GM12864 (cell line): ENCODE measurements around the gene EPS8L3.

ENCODE experiments used
- DNase-seq: peaks from one replicate; pipeline ENCODE4 v3.0.0-alpha.2; 2011; ENCODE audit warnings: low read depth
- H3K4me3 ChIP-seq: 2 replicates; pipeline ENCODE4 v1.5.1; 2011; ENCODE audit warnings: mild to moderate bottlenecking, low read depth, low read length, control low read depth
- TF ChIP-seq, protein P1 (sequence below): IDR thresholded peaks from 2 replicates; pipeline ENCODE4 v1.5.1; 2011; ENCODE audit warnings: low read depth, mild to moderate bottlenecking, moderate library complexity, low read length, control low read depth, inconsistent platforms; ENCODE audit errors: missing control alignments

The EPS8L3 gene

DNA sequence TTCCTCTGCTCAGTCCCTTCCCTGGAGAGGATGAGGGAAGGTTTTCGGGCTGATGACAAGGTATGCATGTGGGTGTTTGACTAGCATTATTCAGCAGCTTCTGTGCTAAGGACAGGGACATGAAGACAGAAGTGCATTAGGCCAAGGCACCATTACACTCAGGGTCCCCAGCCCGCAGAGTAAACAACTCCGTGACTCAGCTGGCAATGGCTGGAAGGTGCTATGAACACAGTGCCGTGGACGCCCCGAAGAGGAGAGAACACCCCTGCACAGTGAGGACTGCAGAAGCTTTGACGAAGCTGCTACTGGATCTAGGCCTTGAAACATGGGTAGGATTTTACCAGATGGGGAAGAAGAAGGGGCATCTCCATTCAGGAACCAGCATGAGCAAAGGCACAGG is 13.7 kb upstream of the EPS8L3 start:
- no peak for DNase-seq
- TF ChIP-seq, protein P1, sequence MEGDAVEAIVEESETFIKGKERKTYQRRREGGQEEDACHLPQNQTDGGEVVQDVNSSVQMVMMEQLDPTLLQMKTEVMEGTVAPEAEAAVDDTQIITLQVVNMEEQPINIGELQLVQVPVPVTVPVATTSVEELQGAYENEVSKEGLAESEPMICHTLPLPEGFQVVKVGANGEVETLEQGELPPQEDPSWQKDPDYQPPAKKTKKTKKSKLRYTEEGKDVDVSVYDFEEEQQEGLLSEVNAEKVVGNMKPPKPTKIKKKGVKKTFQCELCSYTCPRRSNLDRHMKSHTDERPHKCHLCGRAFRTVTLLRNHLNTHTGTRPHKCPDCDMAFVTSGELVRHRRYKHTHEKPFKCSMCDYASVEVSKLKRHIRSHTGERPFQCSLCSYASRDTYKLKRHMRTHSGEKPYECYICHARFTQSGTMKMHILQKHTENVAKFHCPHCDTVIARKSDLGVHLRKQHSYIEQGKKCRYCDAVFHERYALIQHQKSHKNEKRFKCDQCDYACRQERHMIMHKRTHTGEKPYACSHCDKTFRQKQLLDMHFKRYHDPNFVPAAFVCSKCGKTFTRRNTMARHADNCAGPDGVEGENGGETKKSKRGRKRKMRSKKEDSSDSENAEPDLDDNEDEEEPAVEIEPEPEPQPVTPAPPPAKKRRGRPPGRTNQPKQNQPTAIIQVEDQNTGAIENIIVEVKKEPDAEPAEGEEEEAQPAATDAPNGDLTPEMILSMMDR, result no peak
- H3K4me3 ChIP-seq, result no peak overlapping the region

GRCh38 chr1:109776911-109777310 is 13.2 kb upstream of the EPS8L3 start:
- no peak overlapping the region for H3K4me3 ChIP-seq
- peak; percentile 41 for DNase-seq
- TF ChIP-seq, protein P1, result peak; percentile 93

- DNase-seq, result no peak
- H3K4me3 ChIP-seq, result no peak overlapping the region
- TF ChIP-seq, protein P1, result no peak
Measured at GRCh38 chr1:109776206-109776835, 12.6 kb upstream of the EPS8L3 start.

DNA sequence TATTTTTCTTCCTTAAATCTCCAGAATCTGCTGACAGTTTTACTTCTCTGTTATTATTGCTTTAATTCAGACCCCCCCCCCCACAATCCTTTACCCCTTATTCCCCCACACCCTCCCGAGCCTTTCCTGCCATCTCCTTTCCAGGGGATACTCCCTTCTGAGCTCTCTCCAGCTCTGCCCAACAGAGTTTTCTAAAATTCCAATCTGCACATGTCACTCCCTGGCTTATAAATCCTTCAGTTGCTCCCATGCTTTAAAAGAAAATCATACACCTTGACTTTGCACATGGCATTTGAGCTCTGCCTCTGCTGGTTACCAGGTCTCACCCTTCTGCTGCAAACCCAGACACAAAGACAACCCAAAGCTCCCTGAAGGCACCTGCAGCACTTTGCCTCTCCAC is 11.7 kb upstream of the EPS8L3 start:
- no peak overlapping the region for H3K4me3 ChIP-seq
- no peak for DNase-seq
- TF ChIP-seq, protein P1, result no peak

GRCh38 chr1:109773900-109774485 is 10.3 kb upstream of the EPS8L3 start:
- H3K4me3 ChIP-seq, result no peak overlapping the region
- no peak for DNase-seq
- TF ChIP-seq, protein P1, result no peak

DNA sequence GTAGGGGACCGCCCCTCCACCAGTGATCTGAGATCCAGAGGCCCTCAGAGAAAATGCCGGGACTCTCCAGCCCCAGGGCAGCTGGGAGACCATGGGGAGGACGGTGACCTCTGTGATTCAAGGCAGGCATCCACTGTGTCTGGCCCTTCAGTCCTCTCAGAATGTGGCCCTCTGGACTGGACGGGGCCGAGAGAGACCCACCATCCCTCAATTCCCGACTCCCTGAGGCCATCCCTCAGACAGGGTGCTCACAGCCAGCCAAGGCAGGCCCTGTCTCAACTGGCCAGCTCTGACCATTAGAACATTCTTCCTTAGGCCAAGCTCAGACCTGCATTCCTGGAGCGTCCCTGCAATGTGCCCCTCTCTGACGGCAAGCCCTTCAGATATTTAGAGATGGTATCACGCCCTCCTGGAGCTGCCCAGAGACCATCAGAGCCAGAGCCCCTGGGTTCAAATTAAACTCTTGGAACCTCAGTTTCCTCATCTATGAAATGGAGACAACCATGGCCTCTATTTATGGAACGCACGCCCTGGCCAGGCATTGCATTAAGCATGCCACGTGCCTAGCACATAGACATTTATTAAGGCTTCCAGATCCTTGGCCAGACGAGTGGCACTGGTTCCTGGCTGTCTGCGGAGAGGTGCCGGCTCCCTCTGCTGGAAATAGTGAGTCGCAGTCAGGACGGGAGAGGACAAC is 9.6 kb upstream of the EPS8L3 start:
- TF ChIP-seq, protein P1, result peak; percentile 85
- peak; percentile 41 for DNase-seq
- no peak overlapping the region for H3K4me3 ChIP-seq
